ENCODE measurements around the gene CLTB. TPM values are rescaled to one million over a fixed set of nuclear protein-coding genes. Genes with fewer than 3 reads are reported as not detected.

CLTB gene
- total RNA-seq, 4 donors from 2014 or later: 95.2 to 139 (median 112) TPM

DNA sequence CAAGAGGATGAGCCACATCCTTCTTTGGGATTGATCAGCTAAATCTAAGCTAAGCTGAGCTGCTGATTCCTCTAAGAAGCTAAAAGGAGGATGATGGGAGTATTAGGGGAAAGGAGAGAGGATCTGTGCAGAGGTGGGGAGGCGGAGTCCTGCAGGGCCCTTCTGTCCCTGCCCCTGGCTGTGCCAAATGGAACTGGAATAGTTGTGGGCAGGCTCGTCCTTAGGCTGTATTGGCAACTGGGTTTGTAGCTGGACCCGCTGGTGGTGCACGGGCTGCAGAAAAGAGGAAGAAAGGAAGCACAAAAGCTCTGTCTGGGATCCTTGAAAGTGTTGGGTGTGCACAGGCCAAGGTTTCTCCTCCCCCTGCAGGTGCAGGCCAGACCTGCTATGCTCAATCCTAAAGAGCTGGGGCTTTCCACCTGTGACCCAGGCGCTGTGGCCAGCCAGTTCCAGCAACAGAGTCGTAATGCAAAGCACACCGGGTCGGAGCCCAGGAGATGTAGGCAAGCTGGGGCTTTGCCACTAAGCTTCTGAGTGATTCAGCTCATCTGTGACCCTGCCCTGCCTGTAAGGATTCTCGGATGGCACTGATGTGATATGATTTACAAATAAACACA lies 9.8 kb downstream of the CLTB start:
- TF ChIP-seq POLR2A (IDR thresholded peaks at IDR 0.05): no peak
- TF ChIP-seq, protein P1, sequence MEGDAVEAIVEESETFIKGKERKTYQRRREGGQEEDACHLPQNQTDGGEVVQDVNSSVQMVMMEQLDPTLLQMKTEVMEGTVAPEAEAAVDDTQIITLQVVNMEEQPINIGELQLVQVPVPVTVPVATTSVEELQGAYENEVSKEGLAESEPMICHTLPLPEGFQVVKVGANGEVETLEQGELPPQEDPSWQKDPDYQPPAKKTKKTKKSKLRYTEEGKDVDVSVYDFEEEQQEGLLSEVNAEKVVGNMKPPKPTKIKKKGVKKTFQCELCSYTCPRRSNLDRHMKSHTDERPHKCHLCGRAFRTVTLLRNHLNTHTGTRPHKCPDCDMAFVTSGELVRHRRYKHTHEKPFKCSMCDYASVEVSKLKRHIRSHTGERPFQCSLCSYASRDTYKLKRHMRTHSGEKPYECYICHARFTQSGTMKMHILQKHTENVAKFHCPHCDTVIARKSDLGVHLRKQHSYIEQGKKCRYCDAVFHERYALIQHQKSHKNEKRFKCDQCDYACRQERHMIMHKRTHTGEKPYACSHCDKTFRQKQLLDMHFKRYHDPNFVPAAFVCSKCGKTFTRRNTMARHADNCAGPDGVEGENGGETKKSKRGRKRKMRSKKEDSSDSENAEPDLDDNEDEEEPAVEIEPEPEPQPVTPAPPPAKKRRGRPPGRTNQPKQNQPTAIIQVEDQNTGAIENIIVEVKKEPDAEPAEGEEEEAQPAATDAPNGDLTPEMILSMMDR (IDR thresholded peaks at IDR 0.05): no peak
- Histone ChIP-seq H3K27me3 (no peaks in the 10 kb centered on the region), H3K27ac (no peak overlapping the region), H3K4me3 (replicated peaks in 1 of 3) (no peak overlapping the region), H3K36me3 (peaks cover 5 to 16% of the 10 kb centered on the region in 2 donors), H3K9me3 (no peaks in the 10 kb centered on the region), H3K4me1 (no peaks in the 10 kb centered on the region)
- DNase-seq: no peak
- intact Hi-C loops (cut with DNase I): no loop called here
- 88 to 93% methylated on average over 9 of the region's 9 CpGs for WGBS, 2 donors

DNA sequence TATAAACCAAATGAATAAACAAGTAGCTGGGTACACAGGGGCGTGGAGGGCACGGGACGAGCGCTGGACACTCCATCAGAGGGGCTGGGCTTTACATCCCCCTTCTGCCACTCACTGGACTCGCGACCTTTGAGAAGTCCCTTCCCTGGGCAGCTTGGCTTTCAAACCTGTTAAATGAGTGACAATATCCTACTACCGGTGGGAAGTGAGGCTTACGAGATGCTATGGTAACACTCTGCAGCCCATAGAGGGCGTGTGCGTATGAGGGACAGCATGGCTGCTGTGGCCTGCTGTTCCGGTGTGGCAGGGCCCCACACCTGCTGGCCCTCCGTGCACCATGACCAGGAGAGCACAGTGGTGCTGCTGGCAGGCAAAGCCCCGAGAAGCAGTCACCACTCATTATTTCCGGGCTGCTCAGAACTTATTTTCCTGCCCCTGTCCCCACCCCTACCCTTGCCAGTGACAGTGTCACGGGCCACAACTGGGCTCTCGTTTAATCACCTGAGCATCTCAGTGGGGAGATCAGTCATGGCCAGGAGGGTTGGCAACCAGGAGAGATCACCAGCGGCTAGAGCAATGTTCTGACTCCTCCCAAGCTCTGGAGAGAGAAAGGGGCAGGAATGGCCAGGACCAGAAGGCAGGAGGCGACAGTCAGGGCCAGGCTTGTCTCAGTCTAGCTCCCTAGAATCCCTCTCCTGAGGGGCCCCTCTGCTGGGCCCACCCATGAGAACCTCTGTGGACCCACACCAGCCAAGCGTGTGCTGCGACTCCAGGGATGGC lies 10.5 kb downstream of the CLTB start:
- H3K4me1 ChIP-seq: no peaks in the 10 kb centered on the region
- WGBS, 2 donors: 84 to 87% methylated on average over 20 of the region's 20 CpGs
- intact Hi-C loops (cut with DNase I): no loop called here
- no peak for DNase-seq
- H3K9me3 ChIP-seq: no peaks in the 10 kb centered on the region
- H3K27ac ChIP-seq: no peak overlapping the region
- TF ChIP-seq POLR2A (IDR thresholded peaks at IDR 0.05): no peak
- TF ChIP-seq, protein P1 (IDR thresholded peaks at IDR 0.05): no peak
- no peak overlapping the region for H3K4me3 ChIP-seq (replicated peaks in 1 of 3)
- no peaks in the 10 kb centered on the region for H3K27me3 ChIP-seq
- H3K36me3 ChIP-seq: peaks cover 5 to 16% of the 10 kb centered on the region in 2 donors

DNA sequence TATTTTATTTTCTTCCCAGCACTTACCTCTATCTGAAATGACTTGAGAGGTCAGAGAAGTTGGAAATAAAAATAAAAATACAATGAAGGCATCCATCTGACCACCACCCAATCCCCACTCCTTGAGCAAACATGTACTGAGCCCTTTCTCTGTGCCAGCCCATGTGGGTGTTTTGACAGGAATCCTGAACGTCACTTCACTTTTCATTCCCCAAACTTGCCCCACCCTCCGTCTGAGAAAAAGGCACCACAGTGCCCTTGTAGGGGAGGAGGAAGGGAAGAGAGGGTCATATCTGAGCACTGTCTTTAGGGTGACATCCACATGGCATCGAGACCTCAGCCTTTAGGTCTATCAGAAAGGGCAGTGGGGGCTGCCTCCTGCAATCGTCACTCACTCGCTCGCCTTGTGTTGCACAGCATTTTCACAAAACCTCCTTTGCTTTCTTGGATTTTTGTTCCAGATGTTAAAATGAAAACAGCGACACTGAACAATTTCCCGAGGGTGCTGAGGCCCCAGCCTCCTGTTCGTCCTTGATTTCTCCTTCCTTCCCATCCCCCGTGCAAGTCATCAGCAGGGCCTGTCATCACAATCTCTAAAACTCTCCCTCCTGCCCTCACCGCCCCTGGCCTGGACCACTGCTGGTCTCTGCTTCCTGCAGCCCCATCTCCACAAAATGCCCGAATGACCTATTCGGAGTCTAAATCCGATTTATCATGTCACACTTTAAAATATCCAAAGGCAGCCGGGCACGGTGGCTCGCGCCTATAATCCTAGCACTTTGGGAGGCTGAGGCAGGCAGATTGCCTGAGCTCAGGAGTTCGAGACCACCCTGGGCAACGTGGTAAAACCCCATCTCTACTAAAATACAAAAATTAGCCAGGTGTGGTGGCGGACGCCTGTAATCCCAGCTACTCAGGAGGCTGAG lies 14.8 kb downstream of the CLTB start:
- intact Hi-C loops (cut with DNase I): no loop called here
- Histone ChIP-seq H3K4me1 (peaks cover 0 to 3% of the 10 kb centered on the region in 2 donors), H3K4me3 (replicated peaks in 1 of 3) (no peak overlapping the region), H3K27ac (no peak overlapping the region), H3K27me3 (no peaks in the 10 kb centered on the region), H3K9me3 (no peaks in the 10 kb centered on the region), H3K36me3 (peaks cover 4 to 6% of the 10 kb centered on the region in 2 donors)
- WGBS, 2 donors: 91 to 92% methylated on average over 22 of the region's 22 CpGs
- no peak for DNase-seq
- no peak for TF ChIP-seq POLR2A (IDR thresholded peaks at IDR 0.05)
- TF ChIP-seq, protein P1 (IDR thresholded peaks at IDR 0.05): no peak

DNA sequence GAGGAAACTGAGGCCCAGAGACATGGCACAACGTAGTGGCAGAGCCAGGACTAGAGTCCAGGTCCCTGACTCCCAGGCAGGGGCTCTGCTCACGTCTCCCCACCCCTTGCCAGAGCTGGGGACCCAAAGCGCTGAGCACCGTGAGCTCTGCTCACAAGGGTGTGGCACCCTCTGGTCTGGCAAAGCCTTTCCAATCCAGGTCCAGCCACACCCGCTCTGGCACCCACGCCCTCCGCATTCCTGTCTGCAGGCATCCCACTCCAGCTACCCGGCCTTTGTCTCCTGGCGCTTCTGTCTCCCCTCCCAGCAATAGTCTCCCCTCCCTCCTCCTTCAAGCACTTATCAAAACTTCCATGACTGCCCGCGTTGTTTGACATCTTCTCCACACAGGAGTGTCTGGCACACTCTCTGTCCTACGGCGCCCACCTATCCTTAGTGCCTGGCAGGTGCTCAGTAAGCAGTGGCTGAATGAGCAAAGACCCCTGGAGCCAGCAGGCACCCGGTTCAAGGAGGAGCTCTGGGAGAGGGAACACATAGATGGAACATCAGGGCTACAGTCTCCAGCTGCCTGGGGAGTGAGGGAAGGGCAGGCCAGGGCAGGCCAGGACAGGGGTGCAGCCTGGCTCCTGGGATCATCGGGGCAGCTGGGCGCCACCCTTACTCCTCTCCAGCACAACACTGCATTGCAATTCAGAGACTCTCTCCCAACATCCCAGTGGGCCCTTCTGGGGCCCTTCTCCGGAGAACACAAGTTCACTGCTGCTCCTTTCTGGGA lies 15.8 kb downstream of the CLTB start:
- no peak for DNase-seq
- Histone ChIP-seq H3K27ac (no peak overlapping the region), H3K36me3 (peaks cover 0 to 6% of the 10 kb centered on the region in 2 donors), H3K9me3 (no peaks in the 10 kb centered on the region), H3K4me3 (replicated peaks in 1 of 3) (no peak overlapping the region), H3K4me1 (peaks cover 0 to 3% of the 10 kb centered on the region in 2 donors), H3K27me3 (no peaks in the 10 kb centered on the region)
- TF ChIP-seq, protein P1 (IDR thresholded peaks at IDR 0.05): no peak
- no peak for TF ChIP-seq POLR2A (IDR thresholded peaks at IDR 0.05)
- 73 to 85% methylated on average over 15 to 17 of the region's 17 CpGs for WGBS, 2 donors
- intact Hi-C loops (cut with DNase I): no loop called here

Data from thyroid gland (tissue), 4 donors.